Daoy (cell line): Measurements from ENCODE around the gene RIOK1. TPM values are rescaled to one million over a fixed set of nuclear protein-coding genes. Genes with fewer than 3 reads are reported as not detected.
"Not testable (repeated sequence)": the region's sequence is repeated elsewhere in the genome, so short reads cannot be mapped to it uniquely, and the experiment has no call there.

ENCODE experiments used
- DNase-seq: peaks from one replicate; pipeline ENCODE4 v3.0.0-alpha.2; 2015; ENCODE audit warnings: low read depth
- total RNA-seq: library from RNA; depleted of rRNA; stranded (reverse); fragments of >200 nt; shearing (Covaris generic); gene quantifications from 2 replicates; pipeline ENCODE4 v1.2.3, GENCODE V29; 2014; rRNA removed

The RIOK1 gene
- total RNA-seq, 1 experiment from 2014 or later: 37.9 TPM

GRCh38 chr6:7441048-7441775, 51.6 kb downstream of the RIOK1 start:
- no peak for DNase-seq

- DNase-seq: no peak
Observed at GRCh38 chr6:7442467-7442866, 52.9 kb downstream of the RIOK1 start.

- no peak for DNase-seq
Observed at GRCh38 chr6:7445101-7445500, 55.5 kb downstream of the RIOK1 start.

GRCh38 chr6:7445885-7446461, 56.4 kb downstream of the RIOK1 start:
- DNase-seq: no peak

GRCh38 chr6:7446619-7447325, 57.2 kb downstream of the RIOK1 start:
- no peak for DNase-seq

- no peak for DNase-seq
Observed at GRCh38 chr6:7448232-7448631, 58.6 kb downstream of the RIOK1 start.

DNA sequence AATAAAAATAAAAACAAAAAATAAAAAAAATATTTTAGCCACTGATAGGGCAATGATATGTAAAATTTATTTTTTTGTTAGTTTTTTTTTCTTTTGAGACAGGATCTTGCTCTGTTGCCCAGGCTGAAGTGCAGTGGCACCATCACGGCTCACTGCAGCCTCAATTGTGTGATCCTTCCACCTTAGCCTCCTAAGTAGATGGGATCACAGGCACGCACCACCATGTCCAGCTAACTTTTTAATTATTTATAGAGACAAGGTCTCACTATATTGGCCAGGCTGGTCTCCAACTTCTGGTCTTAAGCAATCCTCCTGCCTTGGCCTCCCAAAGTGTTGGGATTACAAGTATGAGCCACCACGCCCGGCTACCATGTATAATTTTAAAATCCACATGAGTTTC, 59.4 kb downstream of the RIOK1 start:
- no peak for DNase-seq

DNA sequence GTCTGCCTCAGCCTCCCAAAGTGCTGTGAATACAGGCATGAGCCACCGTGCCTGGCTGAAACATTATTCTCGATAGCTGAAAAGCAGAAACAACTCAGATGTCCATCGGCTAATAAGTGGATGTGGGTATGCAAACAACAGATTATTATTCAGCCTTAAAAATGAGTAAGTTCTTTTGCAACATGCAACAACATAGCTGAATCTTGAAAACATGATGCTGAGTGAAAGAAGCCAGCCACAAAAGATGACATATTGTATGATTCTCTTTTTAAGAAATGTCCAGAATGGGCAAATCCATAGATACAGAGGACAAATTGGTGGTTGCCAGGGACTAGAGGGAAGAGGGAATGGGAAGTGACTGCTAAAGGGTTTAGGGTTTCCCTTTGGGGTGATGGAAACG, 61.7 kb downstream of the RIOK1 start:
- no peak for DNase-seq

- no peak for DNase-seq
Observed at GRCh38 chr6:7452898-7453297, 63.3 kb downstream of the RIOK1 start.

GRCh38 chr6:7454696-7455358, 65.2 kb downstream of the RIOK1 start:
- no peak for DNase-seq

- not testable (repeated sequence) for DNase-seq
Observed at GRCh38 chr6:7456302-7456701, 66.7 kb downstream of the RIOK1 start.

DNA sequence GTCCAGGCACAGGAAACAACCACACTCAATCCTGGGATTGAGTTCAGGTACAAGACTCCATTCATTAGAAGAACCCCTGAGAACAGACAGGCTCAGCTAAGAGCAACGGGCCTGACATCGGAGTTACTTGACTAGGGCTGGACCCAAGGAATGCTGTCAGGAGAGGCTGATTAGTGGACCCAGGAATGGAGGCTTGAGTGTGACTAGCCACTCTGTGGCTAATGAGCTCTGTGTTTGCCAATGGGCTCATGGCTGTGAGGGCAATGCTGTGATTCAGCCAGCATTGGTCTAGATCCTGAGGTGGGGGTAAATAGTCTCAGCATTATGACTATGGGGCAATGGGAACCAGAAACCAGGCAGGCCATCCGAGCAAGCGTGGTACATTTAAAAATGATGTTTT, 71.8 kb downstream of the RIOK1 start:
- DNase-seq: peak; percentile 23

- DNase-seq: no peak
Observed at GRCh38 chr6:7463785-7464184, 74.2 kb downstream of the RIOK1 start.

DNA sequence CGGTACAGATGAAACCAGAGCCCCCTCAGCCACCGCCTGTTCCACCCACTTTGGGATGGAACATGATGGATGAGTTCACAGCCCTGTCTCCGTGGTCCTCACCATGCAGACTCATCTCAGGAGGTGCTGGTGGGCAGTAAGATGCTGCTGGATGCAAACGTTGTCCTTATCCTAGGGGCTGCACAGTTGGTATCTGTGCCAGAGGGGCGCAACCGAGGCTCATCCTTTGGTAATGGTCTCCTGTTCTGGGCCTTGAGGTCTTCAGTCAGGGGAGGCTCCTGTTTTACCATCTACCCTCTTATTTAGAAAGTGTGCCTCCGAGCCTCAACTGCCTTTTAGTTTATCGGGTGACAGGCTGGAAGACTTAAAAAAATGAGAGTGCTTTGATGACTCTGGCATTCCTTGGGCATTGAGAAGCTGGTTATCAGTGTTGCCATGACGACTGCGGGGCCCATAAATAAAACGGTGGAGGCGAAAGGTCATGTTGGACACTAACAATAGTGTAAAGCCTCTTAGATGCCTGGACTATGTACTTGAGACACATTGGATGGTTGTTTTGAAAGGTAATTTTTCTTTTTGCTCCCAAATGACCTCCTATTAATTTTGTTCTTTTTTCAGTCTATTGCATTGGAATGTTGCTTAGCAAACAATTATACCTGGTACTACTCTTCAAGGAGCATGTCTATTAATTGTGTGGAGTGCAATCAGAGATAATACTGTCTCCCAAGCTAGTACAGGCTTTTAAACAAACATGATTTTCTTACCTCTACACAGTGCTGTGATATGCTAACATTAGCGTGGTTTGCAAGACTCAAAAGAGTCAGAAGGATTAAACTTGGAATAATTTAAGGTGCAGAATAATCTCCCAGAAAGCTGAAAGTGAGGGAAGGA, 77.6 kb downstream of the RIOK1 start:
- peak; percentile 49 for DNase-seq

Other genes starting within 250 kb of the RIOK1 start
- 154 and 200 TPM in 2 replicates for gene SSR1, start 76.6 kb upstream of the RIOK1 start, total RNA-seq
- 0.11 and 0.36 TPM in 2 replicates for gene CAGE1, start 66 bp upstream of the RIOK1 start, total RNA-seq
- gene DSP, start 151.9 kb downstream of the RIOK1 start, total RNA-seq: 62.7 and 67.4 TPM in 2 replicates
- gene SNRNP48, start 200.4 kb downstream of the RIOK1 start, total RNA-seq: 15.5 and 15.9 TPM in 2 replicates